NT2/D1 (cell line): ENCODE results near the gene GTF2H2C.
"Not testable (repeated sequence)": the region's sequence is repeated elsewhere in the genome, so short reads cannot be mapped to it uniquely, and the experiment has no call there.

ENCODE experiments used
- DNase-seq: peaks from one replicate; pipeline ENCODE4 v3.0.0-alpha.2; 2011; ENCODE audit warnings: low read depth, low spot score
- H3K27me3 ChIP-seq: 2 replicates; pipeline ENCODE4 v1.6.0; 2011; ENCODE audit warnings: mild to moderate bottlenecking; ENCODE audit not compliant: insufficient read length, insufficient read depth
- H3K36me3 ChIP-seq: 2 replicates; pipeline ENCODE4 v1.6.1; 2011; ENCODE audit warnings: mild to moderate bottlenecking, low read length, mixed read lengths; ENCODE audit not compliant: insufficient read depth, insufficient read length
- H3K4me1 ChIP-seq: 2 replicates; pipeline ENCODE4 v1.5.1; 2011; ENCODE audit not compliant: insufficient read depth, insufficient read length
- H3K4me3 ChIP-seq: 2 replicates; pipeline ENCODE4 v1.5.1; 2011; ENCODE audit warnings: low read depth; ENCODE audit not compliant: insufficient read length
- H3K9ac ChIP-seq: 2 replicates; pipeline ENCODE4 v1.6.0; 2011; ENCODE audit warnings: low read depth; ENCODE audit not compliant: insufficient read length
- H3K9me3 ChIP-seq: 2 replicates; pipeline ENCODE4 v1.5.1; 2011; ENCODE audit warnings: mild to moderate bottlenecking, low read length; ENCODE audit not compliant: insufficient read depth
- SUZ12 ChIP-seq: IDR thresholded peaks from 2 replicates; pipeline ENCODE4 v1.6.1; 2011; ENCODE audit not compliant: insufficient read length, insufficient read depth; ENCODE audit errors: extremely low read depth
- YY1 ChIP-seq: IDR thresholded peaks from 2 replicates; pipeline ENCODE4 v1.6.1; 2011; ENCODE audit not compliant: insufficient read length, insufficient read depth
- ZNF274 ChIP-seq: IDR thresholded peaks from 2 replicates; pipeline ENCODE4 v1.6.1; 2011; ENCODE audit warnings: mild to moderate bottlenecking, low read depth, low read length

GTF2H2C gene

GRCh38 chr5:69559908-69560330 is at the start of gene GTF2H2C:
TSS of gene GTF2H2C (plus strand) at chr5:69560191. CDS start at chr5:69565133, 4,942 bp downstream.
- not testable (repeated sequence) for H3K9ac ChIP-seq, H3K27me3 ChIP-seq, H3K9me3 ChIP-seq, H3K4me1 ChIP-seq, H3K36me3 ChIP-seq
- H3K4me3 ChIP-seq = peak within 1 kb of the TSS; percentile 28
- DNase-seq = peak; percentile 5

GRCh38 chr5:69510694-69511093 is 49.3 kb upstream of the GTF2H2C start:
- Histone ChIP-seq H3K27me3 (no peaks in the 10 kb centered on the region), H3K9me3 (no peaks in the 10 kb centered on the region), H3K36me3 (peaks cover 14% of the 10 kb centered on the region), H3K9ac (no peak overlapping the region), H3K4me1 (no peaks in the 10 kb centered on the region), H3K4me3 (no peak overlapping the region)
- TF ChIP-seq SUZ12 (no peak), ZNF274 (no peak), YY1 (no peak)
- no peak for DNase-seq

- H3K4me3 ChIP-seq = no peak overlapping the region
- H3K36me3 ChIP-seq = peaks cover 9% of the 10 kb centered on the region
- no peaks in the 10 kb centered on the region for H3K9me3 ChIP-seq
- DNase-seq = no peak
- H3K27me3 ChIP-seq = no peaks in the 10 kb centered on the region
- TF ChIP-seq SUZ12 = no peak
- no peak for TF ChIP-seq YY1
- no peak for TF ChIP-seq ZNF274
- H3K4me1 ChIP-seq = no peaks in the 10 kb centered on the region
- no peak overlapping the region for H3K9ac ChIP-seq
Measured at GRCh38 chr5:69512740-69513260, 47.2 kb upstream of the GTF2H2C start.

- H3K36me3 ChIP-seq, H3K9me3 ChIP-seq, H3K4me3 ChIP-seq, H3K27me3 ChIP-seq, H3K9ac ChIP-seq, H3K4me1 ChIP-seq, DNase-seq: not testable (repeated sequence)
Measured at GRCh38 chr5:69515570-69515969, 44.4 kb upstream of the GTF2H2C start.

GRCh38 chr5:69516769-69517168 is 43.2 kb upstream of the GTF2H2C start:
- Histone ChIP-seq H3K4me1 (no peaks in the 10 kb centered on the region), H3K27me3 (no peaks in the 10 kb centered on the region), H3K36me3 (no peaks in the 10 kb centered on the region), H3K9me3 (no peaks in the 10 kb centered on the region), H3K9ac (no peak overlapping the region), H3K4me3 (no peak overlapping the region)
- TF ChIP-seq ZNF274 (no peak), SUZ12 (no peak), YY1 (no peak)
- no peak for DNase-seq

GRCh38 chr5:69517763-69518212 is 42.2 kb upstream of the GTF2H2C start:
- Histone ChIP-seq H3K9me3 (no peaks in the 10 kb centered on the region), H3K4me3 (no peak overlapping the region), H3K27me3 (no peaks in the 10 kb centered on the region), H3K4me1 (no peaks in the 10 kb centered on the region), H3K36me3 (no peaks in the 10 kb centered on the region), H3K9ac (no peak overlapping the region)
- no peak for TF ChIP-seq YY1
- no peak for TF ChIP-seq ZNF274
- TF ChIP-seq SUZ12 = no peak
- no peak for DNase-seq

GRCh38 chr5:69519285-69519684 is 40.7 kb upstream of the GTF2H2C start:
- Histone ChIP-seq H3K36me3 (no peaks in the 10 kb centered on the region), H3K9me3 (no peaks in the 10 kb centered on the region), H3K27me3 (no peaks in the 10 kb centered on the region), H3K4me1 (no peaks in the 10 kb centered on the region), H3K9ac (no peak overlapping the region), H3K4me3 (no peak overlapping the region)
- TF ChIP-seq SUZ12 (no peak), YY1 (no peak), ZNF274 (no peak)
- DNase-seq = no peak

GRCh38 chr5:69522035-69522434 is 38.0 kb upstream of the GTF2H2C start:
- H3K27me3 ChIP-seq = no peaks in the 10 kb centered on the region
- no peaks in the 10 kb centered on the region for H3K36me3 ChIP-seq
- H3K4me3 ChIP-seq = no peak overlapping the region
- no peak overlapping the region for H3K9ac ChIP-seq
- no peak for DNase-seq
- TF ChIP-seq ZNF274 (no peak), SUZ12 (no peak), YY1 (no peak)
- no peaks in the 10 kb centered on the region for H3K4me1 ChIP-seq
- no peaks in the 10 kb centered on the region for H3K9me3 ChIP-seq
